Measurements from ENCODE around the gene PLXND1. TPM values are rescaled to one million over a fixed set of nuclear protein-coding genes. Genes with fewer than 3 reads are reported as not detected.

PLXND1 gene
- polyA plus RNA-seq, 10 donors: 104 to 166 (median 120) TPM

GRCh38 chr3:129632556-129632955 lies 26.1 kb upstream of the PLXND1 start:
- no peak for DNase-seq

GRCh38 chr3:129632056-129632455 lies 25.6 kb upstream of the PLXND1 start:
- no peak for DNase-seq

- DNase-seq: no peak
These were observed 22.5 kb upstream of the PLXND1 start for GRCh38 chr3:129629011-129629410.

GRCh38 chr3:129628169-129628522 lies 21.7 kb upstream of the PLXND1 start:
- DNase-seq: no peak

GRCh38 chr3:129627350-129628168 lies 21.1 kb upstream of the PLXND1 start:
- DNase-seq: peak; percentile 77 to 95 (median 84)

- peak; percentile 69 to 92 (median 76) for DNase-seq
These were observed 20.4 kb upstream of the PLXND1 start for GRCh38 chr3:129626744-129627349.

- no peak for DNase-seq
These were observed 18.8 kb upstream of the PLXND1 start for GRCh38 chr3:129625072-129625874.

- peak in 1 of 3 donors; percentile 38 for DNase-seq
These were observed 18.0 kb upstream of the PLXND1 start for GRCh38 chr3:129624347-129625071.

GRCh38 chr3:129623447-129624118 lies 17.1 kb upstream of the PLXND1 start:
- peak in 1 of 3 donors; percentile 78 for DNase-seq

- no peak for DNase-seq
These were observed 16.5 kb upstream of the PLXND1 start for GRCh38 chr3:129622933-129623332.

GRCh38 chr3:129622226-129622874 lies 15.9 kb upstream of the PLXND1 start:
- peak in 1 of 3 donors; percentile 56 for DNase-seq

- no peak for DNase-seq
These were observed 15.2 kb upstream of the PLXND1 start for GRCh38 chr3:129621626-129622225.

GRCh38 chr3:129620828-129621559 lies 14.5 kb upstream of the PLXND1 start:
- DNase-seq: no peak

GRCh38 chr3:129619726-129620162 lies 13.3 kb upstream of the PLXND1 start:
- no peak for DNase-seq

- DNase-seq: peak in 1 of 3 donors; percentile 49
These were observed 12.6 kb upstream of the PLXND1 start for GRCh38 chr3:129618901-129619671.

- peak in 1 of 3 donors; percentile 35 for DNase-seq
These were observed 11.8 kb upstream of the PLXND1 start for GRCh38 chr3:129618186-129618820.

- no peak for DNase-seq
These were observed 11.1 kb upstream of the PLXND1 start for GRCh38 chr3:129617381-129618185.

All from muscle of back (tissue), 11 donors.